ENCODE data around the gene ZNF117.
"Not testable (repeated sequence)": the region's sequence is repeated elsewhere in the genome, so short reads cannot be mapped to it uniquely, and the experiment has no call there.

Gene ZNF117

DNA sequence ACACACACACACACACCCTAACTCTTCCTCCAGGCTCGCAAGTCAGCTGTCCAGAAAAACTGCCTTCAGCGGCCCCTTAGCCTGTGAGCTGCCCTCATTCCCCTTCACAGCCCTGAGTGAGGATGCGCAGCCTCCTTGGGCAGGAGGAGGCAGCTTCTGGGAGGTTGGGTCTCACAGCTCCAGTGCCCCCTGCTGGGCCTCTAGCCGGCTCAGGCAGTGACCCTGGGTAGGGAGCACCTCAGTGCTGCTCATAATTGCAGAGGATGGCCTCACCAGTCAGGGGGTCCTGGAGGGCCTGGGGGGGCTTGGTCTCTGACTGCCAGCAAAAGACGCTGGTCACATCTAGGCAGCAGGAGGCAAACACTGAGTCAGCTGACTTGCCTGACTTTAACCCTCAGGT is 44.1 kb downstream of the ZNF117 start:
- no peak for DNase-seq (ENCODE audit: extremely low read depth, low read depth)
- H3K4me3 ChIP-seq (replicated peaks; ENCODE audit: low read depth, low read length), result no peak overlapping the region
- TF ChIP-seq, protein P1, sequence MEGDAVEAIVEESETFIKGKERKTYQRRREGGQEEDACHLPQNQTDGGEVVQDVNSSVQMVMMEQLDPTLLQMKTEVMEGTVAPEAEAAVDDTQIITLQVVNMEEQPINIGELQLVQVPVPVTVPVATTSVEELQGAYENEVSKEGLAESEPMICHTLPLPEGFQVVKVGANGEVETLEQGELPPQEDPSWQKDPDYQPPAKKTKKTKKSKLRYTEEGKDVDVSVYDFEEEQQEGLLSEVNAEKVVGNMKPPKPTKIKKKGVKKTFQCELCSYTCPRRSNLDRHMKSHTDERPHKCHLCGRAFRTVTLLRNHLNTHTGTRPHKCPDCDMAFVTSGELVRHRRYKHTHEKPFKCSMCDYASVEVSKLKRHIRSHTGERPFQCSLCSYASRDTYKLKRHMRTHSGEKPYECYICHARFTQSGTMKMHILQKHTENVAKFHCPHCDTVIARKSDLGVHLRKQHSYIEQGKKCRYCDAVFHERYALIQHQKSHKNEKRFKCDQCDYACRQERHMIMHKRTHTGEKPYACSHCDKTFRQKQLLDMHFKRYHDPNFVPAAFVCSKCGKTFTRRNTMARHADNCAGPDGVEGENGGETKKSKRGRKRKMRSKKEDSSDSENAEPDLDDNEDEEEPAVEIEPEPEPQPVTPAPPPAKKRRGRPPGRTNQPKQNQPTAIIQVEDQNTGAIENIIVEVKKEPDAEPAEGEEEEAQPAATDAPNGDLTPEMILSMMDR (IDR thresholded peaks at IDR 0.05; ENCODE audit: low read depth, low read length, missing control alignments), result peak; percentile 24

DNA sequence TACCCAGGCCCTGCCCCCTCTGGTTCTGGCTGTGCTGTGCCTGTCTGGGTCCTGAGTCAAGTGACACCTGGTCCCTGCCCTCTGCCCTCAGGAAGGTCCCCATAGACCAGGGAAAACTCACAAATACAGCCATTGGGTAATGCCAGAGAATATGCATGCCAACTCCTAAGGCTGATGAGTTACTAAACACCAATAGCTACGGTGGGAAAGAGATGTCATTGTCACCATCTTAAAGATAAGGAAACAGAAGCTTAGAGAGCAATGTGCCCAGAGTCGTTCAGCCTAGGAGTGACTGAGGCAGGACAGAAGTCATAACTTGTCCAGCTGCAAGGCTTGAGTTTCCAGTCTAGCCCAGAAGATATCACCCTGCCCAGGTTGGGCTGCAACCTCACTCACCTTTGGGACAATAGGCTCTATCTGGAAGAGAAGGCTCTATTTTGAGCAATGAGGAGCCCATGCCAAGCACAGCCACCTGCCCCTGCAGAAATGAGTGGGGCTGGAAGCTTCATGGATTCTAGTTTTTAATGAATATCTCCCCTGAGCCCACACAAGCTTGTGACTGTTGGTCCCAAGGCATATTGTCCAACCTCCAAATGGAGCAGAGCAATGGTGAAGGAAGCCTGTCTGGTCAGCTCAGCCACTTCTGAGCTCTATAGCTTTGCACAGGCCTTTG is 45.2 kb downstream of the ZNF117 start:
- TF ChIP-seq, protein P1 (IDR thresholded peaks at IDR 0.05; ENCODE audit: low read depth, low read length, missing control alignments), result no peak
- H3K4me3 ChIP-seq (replicated peaks; ENCODE audit: low read depth, low read length), result no peak overlapping the region

DNA sequence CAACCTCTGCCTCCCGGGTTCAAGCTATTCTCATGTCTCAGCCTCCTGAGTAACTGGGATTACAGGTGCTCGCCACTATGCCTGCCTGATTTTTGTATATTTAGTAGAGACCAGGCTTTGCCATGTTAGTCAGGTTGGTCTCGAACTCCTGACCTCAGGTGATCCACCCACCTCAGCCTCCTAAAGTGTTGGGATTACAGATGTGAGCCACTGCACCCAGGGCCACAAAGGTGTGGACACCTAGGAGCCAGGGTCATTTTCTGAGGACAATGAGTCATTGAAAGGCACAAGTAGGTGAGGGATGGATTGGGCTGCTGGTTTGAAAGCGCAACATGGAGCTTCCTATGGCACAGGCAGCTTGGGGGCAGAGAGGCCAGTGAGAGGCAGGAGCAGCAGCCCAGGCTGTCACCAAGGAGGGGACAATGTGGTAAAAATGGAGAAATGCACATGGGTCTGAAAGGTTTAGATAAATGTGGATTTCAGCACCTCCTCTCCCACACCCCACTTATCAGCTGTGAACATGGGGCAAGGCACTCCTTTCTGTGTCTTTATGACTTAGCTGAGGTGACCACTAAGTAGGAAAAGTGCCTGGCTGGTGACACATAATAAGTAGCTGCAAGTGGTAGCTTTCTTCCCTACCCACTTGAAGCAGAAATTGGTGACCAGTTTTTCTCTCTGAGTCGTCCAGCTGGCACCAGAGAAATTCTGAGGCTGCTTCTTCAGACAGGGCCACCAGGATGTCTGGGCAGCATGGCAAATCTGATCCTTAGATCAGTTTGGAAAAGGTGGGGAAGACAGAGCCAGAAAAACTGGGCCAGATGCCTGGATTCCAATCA is 46.0 kb downstream of the ZNF117 start:
- not testable (repeated sequence) for DNase-seq (ENCODE audit: extremely low read depth, low read depth); H3K4me3 ChIP-seq (replicated peaks; ENCODE audit: low read depth, low read length)

More for the DNA sequence above, 45.2 kb downstream of the ZNF117 start:
- DNase-seq (ENCODE audit: extremely low read depth, low read depth), result no peak

DNA sequence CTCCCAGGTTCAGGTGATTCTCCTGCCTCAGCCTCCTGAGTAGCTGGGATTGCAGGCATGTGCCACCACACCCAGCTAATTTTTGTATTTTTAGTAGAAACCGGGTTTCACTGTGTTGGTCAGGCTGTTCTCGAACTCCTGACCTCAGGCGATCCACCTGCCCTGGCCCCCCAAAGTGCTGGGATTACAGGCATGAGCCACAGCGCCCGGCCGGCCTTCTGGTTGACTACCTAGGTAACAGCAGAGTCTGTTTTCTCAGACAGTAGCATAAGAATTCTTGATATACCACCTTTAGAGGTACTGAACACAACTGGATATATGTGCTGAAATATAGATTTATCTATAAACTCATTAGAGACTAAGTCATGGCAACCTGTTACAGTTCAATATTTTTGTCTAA is 50.8 kb downstream of the ZNF117 start:
- not testable (repeated sequence) for H3K4me3 ChIP-seq (replicated peaks; ENCODE audit: low read depth, low read length); DNase-seq (ENCODE audit: extremely low read depth, low read depth)

DNA sequence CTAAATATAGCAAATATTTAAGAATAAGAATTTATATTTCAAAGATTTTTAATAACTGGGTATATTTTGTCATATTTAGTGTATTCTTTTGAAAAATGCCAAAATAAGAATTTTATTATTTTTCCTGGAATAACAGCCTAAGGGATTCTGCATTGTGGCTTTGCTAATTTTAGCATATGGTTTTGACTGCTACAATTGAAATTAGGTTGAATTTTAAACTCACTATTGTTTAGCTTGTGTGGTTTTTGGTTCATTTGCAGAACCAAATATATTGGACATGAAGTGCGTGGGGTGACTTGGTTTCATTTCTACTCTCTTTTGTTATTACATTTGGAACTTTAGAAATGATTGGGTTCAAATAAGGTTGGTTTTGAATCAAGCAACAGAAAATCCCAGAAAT is 52.3 kb downstream of the ZNF117 start:
- no peak overlapping the region for H3K4me3 ChIP-seq (replicated peaks; ENCODE audit: low read depth, low read length)
- no peak for DNase-seq (ENCODE audit: extremely low read depth, low read depth)
- TF ChIP-seq, protein P1 (IDR thresholded peaks at IDR 0.05; ENCODE audit: low read depth, low read length, missing control alignments), result no peak

DNA sequence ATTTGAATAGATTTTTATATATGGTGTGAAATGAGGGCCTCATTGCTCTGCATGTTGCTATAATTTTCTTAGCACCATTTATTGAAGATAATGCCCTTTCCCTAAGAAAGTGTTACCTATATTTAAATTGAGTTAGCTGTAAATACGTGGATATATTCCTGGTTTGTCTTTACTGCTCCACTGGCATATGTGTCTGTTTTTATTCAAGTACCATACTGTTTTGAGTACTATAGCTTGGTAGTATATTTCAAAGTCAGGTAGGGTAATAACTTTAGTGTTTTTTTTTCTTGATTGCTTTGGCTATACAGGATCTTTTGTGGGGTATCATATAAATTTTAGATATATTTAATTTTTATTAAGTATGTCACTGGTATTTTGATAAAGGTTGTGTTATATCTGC is 56.4 kb downstream of the ZNF117 start:
- TF ChIP-seq, protein P1 (IDR thresholded peaks at IDR 0.05; ENCODE audit: low read depth, low read length, missing control alignments), result no peak
- no peak for DNase-seq (ENCODE audit: extremely low read depth, low read depth)
- no peak overlapping the region for H3K4me3 ChIP-seq (replicated peaks; ENCODE audit: low read depth, low read length)

DNA sequence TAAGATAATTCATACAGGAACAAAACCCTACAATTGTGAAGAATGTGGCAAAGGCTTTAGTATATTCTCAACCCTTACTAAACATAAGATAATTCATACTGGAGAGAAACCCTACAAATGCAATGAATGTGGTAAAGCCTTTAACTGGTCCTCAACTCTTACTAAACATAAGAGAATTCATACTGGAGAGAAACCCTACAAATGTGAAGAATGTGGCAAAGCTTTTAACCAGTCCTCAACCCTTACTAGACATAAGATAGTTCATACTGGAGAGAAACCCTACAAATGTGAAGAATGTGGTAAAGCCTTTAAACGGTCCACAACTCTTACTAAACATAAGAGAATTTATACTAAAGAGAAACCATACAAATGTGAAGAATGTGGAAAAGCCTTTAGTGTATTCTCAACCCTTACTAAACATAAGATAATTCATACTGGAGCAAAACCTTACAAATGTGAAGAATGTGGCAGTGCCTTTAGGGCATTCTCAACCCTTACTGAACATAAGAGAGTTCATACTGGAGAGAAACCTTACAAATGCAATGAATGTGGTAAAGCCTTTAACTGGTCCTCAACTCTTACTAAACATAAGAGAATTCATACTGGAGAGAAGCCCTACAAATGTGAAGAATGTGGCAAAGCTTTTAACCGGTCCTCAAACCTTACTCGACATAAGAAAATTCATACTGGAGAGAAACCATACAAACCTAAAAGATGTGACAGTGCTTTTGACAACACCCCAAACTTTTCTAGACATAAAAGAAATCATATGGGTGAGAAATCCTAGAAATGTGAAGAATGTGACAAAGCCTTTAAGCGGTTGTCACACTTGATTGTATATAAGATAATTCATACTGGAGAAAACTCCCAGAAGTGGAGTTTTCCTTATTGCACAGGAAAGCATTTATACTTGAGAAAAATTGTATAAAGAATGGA is 62.3 kb downstream of the ZNF117 start:
- DNase-seq (ENCODE audit: extremely low read depth, low read depth); H3K4me3 ChIP-seq (replicated peaks; ENCODE audit: low read depth, low read length): not testable (repeated sequence)
